SU-DHL-6 (cell line): Measurements from ENCODE around the gene AOX1.

Experiments
- H2AFZ ChIP-seq: fragments of 200-600 bp; sonication (generic); 2 replicates; pipeline ENCODE4 v1.6.1; 2014; ENCODE audit warnings: low read depth, mild to moderate bottlenecking, moderate library complexity, mixed read lengths, antibody characterized with exemption, low read length; ENCODE audit not compliant: severe bottlenecking
- H3F3A ChIP-seq: fragments of 200-600 bp; shearing (Covaris generic); 2 replicates; pipeline ENCODE4 v1.6.0; 2016; ENCODE audit warnings: antibody characterized with exemption, mild to moderate bottlenecking; ENCODE audit not compliant: insufficient read depth
- H3K27ac ChIP-seq: fragments of 200-600 bp; sonication (generic); 2 replicates; pipeline ENCODE4 v1.5.1; 2016; ENCODE audit warnings: low read depth, mild to moderate bottlenecking, low read length, moderate library complexity, mixed read lengths
- H3K27me3 ChIP-seq: fragments of 200-600 bp; sonication (generic), shearing (Covaris generic); 2 replicates; pipeline ENCODE4 v1.6.0; 2014; ENCODE audit warnings: mild to moderate bottlenecking, low read length
- H3K36me3 ChIP-seq: fragments of 200-600 bp; sonication (generic); 2 replicates; pipeline ENCODE4 v1.6.1; 2014; ENCODE audit warnings: mild to moderate bottlenecking, low read length, mixed read lengths
- H3K4me2 ChIP-seq: fragments of 300-600, 200-600 bp; shearing (Covaris generic), sonication (generic); 2 replicates; pipeline ENCODE4 v1.6.0; 2014; ENCODE audit warnings: low read length, low read depth, mild to moderate bottlenecking; ENCODE audit not compliant: poor library complexity, severe bottlenecking
- H3K4me3 ChIP-seq: fragments of 200-600 bp; sonication (generic); 2 replicates; pipeline ENCODE4 v1.5.1; 2014; ENCODE audit warnings: antibody characterized with exemption, low read length, mild to moderate bottlenecking, mixed read lengths; ENCODE audit not compliant: insufficient read depth, poor library complexity, severe bottlenecking
- H3K79me2 ChIP-seq: fragments of 200-600 bp; sonication (generic); 2 replicates; pipeline ENCODE4 v1.6.1; 2014; ENCODE audit warnings: mild to moderate bottlenecking, low read length, moderate library complexity; ENCODE audit not compliant: insufficient read depth
- H3K9ac ChIP-seq: fragments of 200-600 bp; sonication (generic); 2 replicates; pipeline ENCODE4 v1.7.0; 2014; ENCODE audit warnings: mild to moderate bottlenecking, low read length
- H3K9me2 ChIP-seq: fragments of 200-600 bp; sonication (generic); replicated peaks from 2 replicates; pipeline ENCODE4 v1.6.1; 2014; ENCODE audit warnings: low read length; ENCODE audit not compliant: insufficient read depth
- H3K9me3 ChIP-seq: fragments of 200-600 bp; sonication (generic); 2 replicates; pipeline ENCODE4 v1.6.1; 2014; ENCODE audit warnings: low read length, mixed read lengths; ENCODE audit not compliant: insufficient read depth
- H4K20me1 ChIP-seq: fragments of 200-600 bp; sonication (generic); 2 replicates; pipeline ENCODE4 v1.6.1; 2014; ENCODE audit warnings: low read depth, mild to moderate bottlenecking, antibody characterized with exemption, low read length, moderate library complexity, mixed read lengths
- EZH2phosphoT487 ChIP-seq: fragments of 200-600 bp; sonication (generic), shearing (Covaris generic); conservative IDR thresholded peaks from 2 replicates; pipeline ENCODE4 v1.6.1; 2018; ENCODE audit warnings: mild to moderate bottlenecking, antibody characterized with exemption, low read length, moderate library complexity, mixed read lengths
- TF ChIP-seq, protein P1 (sequence below): fragments of 200-600 bp; sonication (generic); IDR thresholded peaks from one replicate; pipeline ENCODE4 v1.5.1; 2017; ENCODE audit warnings: antibody characterized with exemption, mild to moderate bottlenecking, low read length, moderate library complexity; ENCODE audit not compliant: insufficient read depth, poor library complexity, severe bottlenecking

AOX1 gene

DNA sequence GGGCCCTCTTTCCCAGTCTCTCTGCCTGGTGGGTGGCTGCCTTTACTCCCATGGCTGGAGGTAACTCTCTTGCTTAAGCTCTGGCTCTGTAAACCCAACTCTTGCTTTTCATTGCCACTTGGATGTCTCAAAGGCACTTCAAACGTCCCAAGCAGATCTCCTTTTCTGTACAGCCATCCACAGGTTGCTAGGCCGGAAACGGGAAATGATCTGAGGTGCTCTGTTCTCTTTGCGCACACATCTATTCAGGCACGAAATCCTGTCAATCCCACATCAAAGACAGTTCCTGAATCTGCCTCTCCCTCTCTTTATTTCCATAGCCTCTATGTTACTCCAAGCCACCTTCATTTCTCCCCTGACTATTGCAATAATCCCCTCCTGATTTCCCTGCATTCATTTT is 87.4 kb downstream of the AOX1 start:
- no peaks in the 10 kb centered on the region for H3K27me3 ChIP-seq
- no peaks in the 10 kb centered on the region for H3K9me2 ChIP-seq
- H3K79me2 ChIP-seq: no peaks in the 10 kb centered on the region
- H3K9ac ChIP-seq: no peak overlapping the region
- H4K20me1 ChIP-seq: no peaks in the 10 kb centered on the region
- H3F3A ChIP-seq: no peaks in the 10 kb centered on the region
- H3K36me3 ChIP-seq: no peaks in the 10 kb centered on the region
- no peak overlapping the region for H3K4me3 ChIP-seq
- TF ChIP-seq EZH2phosphoT487: no peak
- TF ChIP-seq, protein P1, sequence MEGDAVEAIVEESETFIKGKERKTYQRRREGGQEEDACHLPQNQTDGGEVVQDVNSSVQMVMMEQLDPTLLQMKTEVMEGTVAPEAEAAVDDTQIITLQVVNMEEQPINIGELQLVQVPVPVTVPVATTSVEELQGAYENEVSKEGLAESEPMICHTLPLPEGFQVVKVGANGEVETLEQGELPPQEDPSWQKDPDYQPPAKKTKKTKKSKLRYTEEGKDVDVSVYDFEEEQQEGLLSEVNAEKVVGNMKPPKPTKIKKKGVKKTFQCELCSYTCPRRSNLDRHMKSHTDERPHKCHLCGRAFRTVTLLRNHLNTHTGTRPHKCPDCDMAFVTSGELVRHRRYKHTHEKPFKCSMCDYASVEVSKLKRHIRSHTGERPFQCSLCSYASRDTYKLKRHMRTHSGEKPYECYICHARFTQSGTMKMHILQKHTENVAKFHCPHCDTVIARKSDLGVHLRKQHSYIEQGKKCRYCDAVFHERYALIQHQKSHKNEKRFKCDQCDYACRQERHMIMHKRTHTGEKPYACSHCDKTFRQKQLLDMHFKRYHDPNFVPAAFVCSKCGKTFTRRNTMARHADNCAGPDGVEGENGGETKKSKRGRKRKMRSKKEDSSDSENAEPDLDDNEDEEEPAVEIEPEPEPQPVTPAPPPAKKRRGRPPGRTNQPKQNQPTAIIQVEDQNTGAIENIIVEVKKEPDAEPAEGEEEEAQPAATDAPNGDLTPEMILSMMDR: no peak
- H2AFZ ChIP-seq: no peak overlapping the region
- no peak overlapping the region for H3K4me2 ChIP-seq
- no peaks in the 10 kb centered on the region for H3K9me3 ChIP-seq
- no peak overlapping the region for H3K27ac ChIP-seq

DNA sequence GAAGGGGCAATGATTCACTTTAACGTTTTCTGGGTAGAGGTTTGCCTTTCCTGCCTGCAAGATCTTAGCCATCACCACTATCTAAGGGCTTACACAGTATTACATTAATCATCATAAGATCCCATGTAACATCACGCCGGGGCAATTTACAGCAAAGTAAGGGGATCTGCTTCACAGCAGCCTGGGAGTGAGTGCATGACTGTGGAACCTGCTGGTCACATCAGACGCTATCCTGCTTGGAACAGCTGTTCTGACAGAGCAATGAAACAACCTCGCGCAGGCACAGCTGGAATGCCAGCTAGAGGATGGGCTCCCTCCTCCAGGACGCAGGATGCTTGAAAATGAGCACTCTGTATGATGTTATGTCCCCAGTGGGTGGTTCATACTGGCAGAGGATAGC is 89.0 kb downstream of the AOX1 start:
- Histone ChIP-seq H3F3A (no peaks in the 10 kb centered on the region), H3K9me3 (no peaks in the 10 kb centered on the region), H3K9me2 (no peaks in the 10 kb centered on the region), H4K20me1 (no peaks in the 10 kb centered on the region), H3K27ac (no peak overlapping the region), H3K4me2 (no peak overlapping the region), H3K79me2 (no peaks in the 10 kb centered on the region), H3K27me3 (no peaks in the 10 kb centered on the region), H3K9ac (no peak overlapping the region), H2AFZ (no peak overlapping the region), H3K36me3 (no peaks in the 10 kb centered on the region), H3K4me3 (no peak overlapping the region)
- TF ChIP-seq, protein P1: no peak
- TF ChIP-seq EZH2phosphoT487: no peak

DNA sequence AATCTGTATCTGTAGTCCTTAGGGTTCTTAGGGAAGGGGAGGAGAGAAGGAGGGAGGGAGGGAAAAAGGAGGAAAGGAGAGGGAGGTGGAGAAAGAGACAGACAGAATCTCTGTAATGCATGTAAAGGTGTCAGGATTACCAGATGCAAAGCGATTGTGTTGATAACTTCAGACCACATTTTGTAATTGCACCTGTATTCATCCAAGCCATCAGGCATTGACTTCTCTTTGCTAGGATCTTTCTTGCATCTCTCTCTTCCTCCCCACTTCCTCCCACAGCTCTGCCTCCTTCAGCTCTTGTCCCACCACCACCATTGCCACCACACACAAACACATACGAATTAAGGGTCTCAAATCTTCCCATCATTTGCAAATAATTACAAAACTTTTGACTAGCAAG is 91.4 kb downstream of the AOX1 start:
- Histone ChIP-seq H3K36me3 (no peaks in the 10 kb centered on the region), H3K9me2 (no peaks in the 10 kb centered on the region), H3F3A (no peaks in the 10 kb centered on the region), H3K27me3 (no peaks in the 10 kb centered on the region), H3K27ac (no peak overlapping the region), H3K9me3 (no peaks in the 10 kb centered on the region), H4K20me1 (no peaks in the 10 kb centered on the region), H3K9ac (no peak overlapping the region), H3K4me3 (no peak overlapping the region), H3K79me2 (no peaks in the 10 kb centered on the region), H3K4me2 (no peak overlapping the region), H2AFZ (no peak overlapping the region)
- TF ChIP-seq EZH2phosphoT487: no peak
- TF ChIP-seq, protein P1: no peak
